ENCODE data around the gene NLGN1.

DNA sequence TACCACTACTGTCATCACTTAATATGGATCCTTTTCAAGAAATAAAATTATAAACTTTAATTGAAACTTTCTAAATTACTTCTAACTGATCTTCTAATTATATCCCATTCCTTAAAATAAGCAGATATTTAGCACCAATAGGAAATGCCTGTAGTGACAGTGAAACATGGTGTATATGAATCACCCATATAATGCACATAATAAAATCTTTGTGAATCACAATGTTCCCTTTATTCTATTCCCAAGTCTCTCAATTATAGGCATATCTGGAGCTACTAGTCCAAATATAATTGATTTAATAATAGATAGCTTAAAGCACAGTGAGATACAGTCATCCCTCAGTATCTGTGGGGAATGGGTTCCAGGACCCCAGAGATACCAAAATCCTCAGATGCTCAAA, 490.3 kb downstream of the NLGN1 start:
- TF ChIP-seq POLR2AphosphoS5 (IDR thresholded peaks at IDR 0.05; ENCODE audit: low read depth, low read length) (no peak), POLR2A (IDR thresholded peaks at IDR 0.05; ENCODE audit: low read depth, low read length) (no peak)

All from GM12892 (cell line).